Measurements from ENCODE around the gene KANSL1.

Gene KANSL1

GRCh38 chr17:46176975-46177374, 16.3 kb downstream of the KANSL1 start:
- TF ChIP-seq CTCF (IDR thresholded peaks at IDR 0.05; ENCODE audit: extremely low read depth, insufficient read depth, missing control alignments) = no peak
- in situ Hi-C loops (cut with MboI; ENCODE audit: low pct_unique_long_range_greater_than_20kb, low sequenced_read_pairs, unreplicated experiment) = no loop called here
- DNase-seq (ENCODE audit: low spot score) = no peak

- no peak for DNase-seq (ENCODE audit: low spot score)
- in situ Hi-C loops (cut with MboI; ENCODE audit: low pct_unique_long_range_greater_than_20kb, low sequenced_read_pairs, unreplicated experiment) = no loop called here
- no peak for TF ChIP-seq CTCF (IDR thresholded peaks at IDR 0.05; ENCODE audit: extremely low read depth, insufficient read depth, missing control alignments)
These were observed 17.3 kb downstream of the KANSL1 start for GRCh38 chr17:46175891-46176290.

- in situ Hi-C loops (cut with MboI; ENCODE audit: low pct_unique_long_range_greater_than_20kb, low sequenced_read_pairs, unreplicated experiment) = no loop called here
- TF ChIP-seq CTCF (IDR thresholded peaks at IDR 0.05; ENCODE audit: extremely low read depth, insufficient read depth, missing control alignments) = no peak
- DNase-seq (ENCODE audit: low spot score) = no peak
These were observed 20.1 kb downstream of the KANSL1 start for GRCh38 chr17:46173153-46173552.

GRCh38 chr17:46171939-46172338, 21.3 kb downstream of the KANSL1 start:
- DNase-seq (ENCODE audit: low spot score) = no peak
- no peak for TF ChIP-seq CTCF (IDR thresholded peaks at IDR 0.05; ENCODE audit: extremely low read depth, insufficient read depth, missing control alignments)
- in situ Hi-C loops (cut with MboI; ENCODE audit: low pct_unique_long_range_greater_than_20kb, low sequenced_read_pairs, unreplicated experiment) = no loop called here

GRCh38 chr17:46170639-46171429, 22.4 kb downstream of the KANSL1 start:
- in situ Hi-C loops (cut with MboI; ENCODE audit: low pct_unique_long_range_greater_than_20kb, low sequenced_read_pairs, unreplicated experiment) = no loop called here
- no peak for DNase-seq (ENCODE audit: low spot score)
- TF ChIP-seq CTCF (IDR thresholded peaks at IDR 0.05; ENCODE audit: extremely low read depth, insufficient read depth, missing control alignments) = no peak

GRCh38 chr17:46169913-46170638, 23.2 kb downstream of the KANSL1 start:
- in situ Hi-C loops (cut with MboI; ENCODE audit: low pct_unique_long_range_greater_than_20kb, low sequenced_read_pairs, unreplicated experiment) = no loop called here
- DNase-seq (ENCODE audit: low spot score) = no peak
- no peak for TF ChIP-seq CTCF (IDR thresholded peaks at IDR 0.05; ENCODE audit: extremely low read depth, insufficient read depth, missing control alignments)
